SJCRH30 (cell line): ENCODE data around the gene RIMOC1. TPM values are rescaled to one million over a fixed set of nuclear protein-coding genes. Genes with fewer than 3 reads are reported as not detected.

Experiments
- DNase-seq, 2 experiments: peaks; one replicate each; pipeline ENCODE4 v3.0.0-alpha.2; 2015 to 2020
- H3K27ac ChIP-seq: fragments of 250-450 bp; sonication (Bioruptor Pico); 2 replicates; pipeline ENCODE4 v1.5.1; 2020; ENCODE audit warnings: mild to moderate bottlenecking, moderate library complexity
- H3K27me3 ChIP-seq: fragments of 250-450 bp; sonication (Bioruptor Pico); 2 replicates; pipeline ENCODE4 v1.5.1; 2020; ENCODE audit warnings: mild to moderate bottlenecking, moderate library complexity
- H3K36me3 ChIP-seq: fragments of 250-450 bp; sonication (Bioruptor Pico); 2 replicates; pipeline ENCODE4 v1.5.1; 2020; ENCODE audit warnings: mild to moderate bottlenecking, moderate library complexity
- H3K4me1 ChIP-seq: fragments of 250-450 bp; sonication (Bioruptor Pico); 2 replicates; pipeline ENCODE4 v1.5.1; 2020; ENCODE audit warnings: mild to moderate bottlenecking, moderate library complexity
- H3K4me3 ChIP-seq: fragments of 250-450 bp; sonication (Bioruptor Pico); 2 replicates; pipeline ENCODE4 v1.5.1; 2020; ENCODE audit warnings: mild to moderate bottlenecking, moderate library complexity
- H3K9me3 ChIP-seq: fragments of 250-450 bp; sonication (Bioruptor Pico); replicated peaks from 2 replicates; pipeline ENCODE4 v1.5.1; 2020; ENCODE audit warnings: mild to moderate bottlenecking, moderate library complexity
- total RNA-seq: library from RNA; depleted of rRNA; stranded (reverse); fragments of >200 nt; shearing (Covaris generic); gene quantifications from 2 replicates; pipeline ENCODE4 v1.2.3, GENCODE V29; 2014

RIMOC1 gene
- total RNA-seq, 1 experiment from 2014 or later = 44.7 TPM

- Histone ChIP-seq H3K27ac (no peak overlapping the region), H3K27me3 (no peaks in the 10 kb centered on the region), H3K4me1 (no peaks in the 10 kb centered on the region; the same call in 1 of the 2 replicates), H3K9me3 (no peaks in the 10 kb centered on the region), H3K36me3 (no peaks in the 10 kb centered on the region), H3K4me3 (no peak overlapping the region)
- DNase-seq = no peak
Measured at GRCh38 chr5:41877408-41877807, 26.7 kb upstream of the RIMOC1 start.

DNA sequence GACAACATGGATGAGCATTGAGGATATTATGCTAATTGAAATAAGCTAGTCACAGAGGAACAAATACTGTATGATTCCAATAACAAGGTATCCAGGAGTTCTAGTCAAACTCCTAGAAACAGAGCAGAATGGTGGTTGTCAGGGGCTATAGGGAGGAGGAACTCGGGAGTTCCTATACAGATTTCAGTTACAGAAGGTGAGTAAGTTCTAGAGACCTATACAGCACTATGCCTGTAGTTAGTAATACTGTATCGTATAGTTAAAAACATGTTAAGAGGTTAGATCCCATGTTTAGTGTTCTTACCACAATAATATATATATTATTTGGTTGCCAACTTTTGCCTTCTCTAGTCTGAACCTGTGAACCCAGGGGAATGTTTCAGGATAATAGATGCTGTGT lies 26.0 kb upstream of the RIMOC1 start:
- DNase-seq = no peak
- no peak overlapping the region for H3K27ac ChIP-seq
- H3K4me1 ChIP-seq = peaks cover 7% of the 10 kb centered on the region
- no peaks in the 10 kb centered on the region for H3K9me3 ChIP-seq
- H3K4me3 ChIP-seq = no peak overlapping the region
- no peaks in the 10 kb centered on the region for H3K36me3 ChIP-seq
- H3K27me3 ChIP-seq = no peaks in the 10 kb centered on the region

GRCh38 chr5:41878643-41879478 lies 25.3 kb upstream of the RIMOC1 start:
- no peaks in the 10 kb centered on the region for H3K27me3 ChIP-seq
- no peak overlapping the region for H3K27ac ChIP-seq
- H3K36me3 ChIP-seq = no peaks in the 10 kb centered on the region
- H3K9me3 ChIP-seq = no peaks in the 10 kb centered on the region
- no peak for DNase-seq
- H3K4me1 ChIP-seq = peaks cover 9% of the 10 kb centered on the region
- no peak overlapping the region for H3K4me3 ChIP-seq

DNA sequence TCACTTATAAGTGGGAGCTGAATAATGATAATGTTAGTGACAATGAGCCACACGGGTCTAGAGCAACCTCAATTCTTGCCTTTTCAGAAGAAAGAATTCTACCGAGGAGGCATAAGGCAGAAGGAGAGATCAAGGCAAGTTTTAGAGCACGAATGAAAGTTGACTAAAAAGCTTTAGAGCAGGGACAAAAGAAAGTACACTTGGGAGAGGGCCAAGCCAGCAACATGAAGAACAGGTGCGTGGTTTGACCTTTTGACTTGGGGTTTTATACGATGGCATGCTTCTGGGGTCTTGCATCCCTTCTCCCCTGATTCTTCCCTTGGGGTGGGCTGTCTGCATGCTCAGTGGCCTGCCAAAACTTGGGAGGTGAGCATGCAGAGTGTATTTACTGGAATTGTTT lies 21.4 kb upstream of the RIMOC1 start:
- DNase-seq = peak; percentile 45 to 68
- Histone ChIP-seq H3K4me1 (peaks cover 9% of the 10 kb centered on the region), H3K27me3 (no peaks in the 10 kb centered on the region), H3K27ac (no peak overlapping the region), H3K4me3 (no peak overlapping the region), H3K9me3 (no peaks in the 10 kb centered on the region; the same call in 1 of the 2 replicates), H3K36me3 (0 out of 2 replicates have a peak, but pooled peaks cover 2% of the 10 kb centered on the region)

DNA sequence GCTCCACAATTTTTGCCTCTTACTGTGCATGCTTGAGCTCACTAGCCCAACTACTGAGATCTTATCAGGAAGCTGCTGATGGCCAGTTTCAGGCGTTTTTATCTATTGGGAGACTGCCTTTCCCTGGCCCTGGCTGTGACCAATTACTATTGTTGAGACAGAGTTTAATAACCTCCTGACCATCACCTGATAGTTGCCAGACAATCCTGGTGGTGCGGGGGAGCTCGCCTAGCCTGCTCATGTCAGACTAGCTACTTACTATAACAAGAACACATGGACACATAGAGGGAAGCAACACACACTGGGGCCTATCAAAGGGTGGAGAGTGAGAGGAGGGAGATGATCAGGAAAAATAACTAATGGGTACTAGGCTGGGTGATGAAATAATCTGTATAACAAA lies 20.9 kb upstream of the RIMOC1 start:
- Histone ChIP-seq H3K36me3 (0 out of 2 replicates have a peak, but pooled peaks cover 2% of the 10 kb centered on the region), H3K9me3 (no peaks in the 10 kb centered on the region; the same call in 1 of the 2 replicates), H3K27ac (no peak overlapping the region), H3K4me1 (peaks cover 9% of the 10 kb centered on the region), H3K4me3 (no peak overlapping the region), H3K27me3 (no peaks in the 10 kb centered on the region)
- DNase-seq = peak; percentile 9 to 42

GRCh38 chr5:41883936-41884335 lies 20.2 kb upstream of the RIMOC1 start:
- no peak for DNase-seq
- H3K4me3 ChIP-seq = no peak overlapping the region

GRCh38 chr5:41885286-41885685 lies 18.9 kb upstream of the RIMOC1 start:
- H3K4me3 ChIP-seq = no peak overlapping the region
- no peaks in the 10 kb centered on the region; the same call in 1 of the 2 replicates for H3K9me3 ChIP-seq
- H3K36me3 ChIP-seq = 0 out of 2 replicates have a peak, but pooled peaks cover 2% of the 10 kb centered on the region
- H3K27ac ChIP-seq = no peak overlapping the region
- peaks cover 9% of the 10 kb centered on the region for H3K4me1 ChIP-seq
- DNase-seq = no peak
- no peaks in the 10 kb centered on the region for H3K27me3 ChIP-seq

More at GRCh38 chr5:41883936-41884335, 20.2 kb upstream of the RIMOC1 start:
- Histone ChIP-seq H3K9me3 (no peaks in the 10 kb centered on the region; the same call in 1 of the 2 replicates), H3K27ac (no peak overlapping the region), H3K36me3 (0 out of 2 replicates have a peak, but pooled peaks cover 2% of the 10 kb centered on the region), H3K27me3 (no peaks in the 10 kb centered on the region), H3K4me1 (peaks cover 9% of the 10 kb centered on the region)

GRCh38 chr5:41891066-41891707 lies 13.0 kb upstream of the RIMOC1 start:
- Histone ChIP-seq H3K4me3 (no peak overlapping the region), H3K4me1 (no peaks in the 10 kb centered on the region), H3K36me3 (0 out of 2 replicates have a peak, but pooled peaks cover under 1% of the 10 kb centered on the region), H3K27me3 (no peaks in the 10 kb centered on the region), H3K9me3 (no peaks in the 10 kb centered on the region; the same call in 1 of the 2 replicates), H3K27ac (no peak overlapping the region)
- DNase-seq = no peak

DNA sequence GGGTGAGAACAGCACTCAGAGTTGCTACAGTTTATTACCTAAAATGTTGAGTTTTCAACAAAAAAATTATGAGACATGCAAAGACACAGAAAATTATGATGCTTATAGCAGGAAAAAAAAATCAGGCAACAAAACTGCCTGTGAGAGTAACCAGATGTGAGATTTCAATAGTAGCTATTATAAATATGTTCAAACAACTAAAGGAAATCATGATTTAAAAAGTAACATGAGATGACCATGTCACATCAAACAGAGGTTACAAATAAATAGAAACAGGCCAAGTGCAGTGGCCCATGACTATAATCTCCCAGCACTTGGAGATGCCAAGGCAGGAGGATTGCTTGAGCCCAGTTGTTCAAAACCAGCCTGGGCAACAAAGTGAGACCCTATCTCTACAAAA lies 12.1 kb upstream of the RIMOC1 start:
- H3K36me3 ChIP-seq = no peaks in the 10 kb centered on the region
- no peak overlapping the region for H3K27ac ChIP-seq
- H3K27me3 ChIP-seq = no peaks in the 10 kb centered on the region
- DNase-seq = no peak
- no peaks in the 10 kb centered on the region for H3K4me1 ChIP-seq
- no peaks in the 10 kb centered on the region for H3K9me3 ChIP-seq
- no peak overlapping the region for H3K4me3 ChIP-seq

DNA sequence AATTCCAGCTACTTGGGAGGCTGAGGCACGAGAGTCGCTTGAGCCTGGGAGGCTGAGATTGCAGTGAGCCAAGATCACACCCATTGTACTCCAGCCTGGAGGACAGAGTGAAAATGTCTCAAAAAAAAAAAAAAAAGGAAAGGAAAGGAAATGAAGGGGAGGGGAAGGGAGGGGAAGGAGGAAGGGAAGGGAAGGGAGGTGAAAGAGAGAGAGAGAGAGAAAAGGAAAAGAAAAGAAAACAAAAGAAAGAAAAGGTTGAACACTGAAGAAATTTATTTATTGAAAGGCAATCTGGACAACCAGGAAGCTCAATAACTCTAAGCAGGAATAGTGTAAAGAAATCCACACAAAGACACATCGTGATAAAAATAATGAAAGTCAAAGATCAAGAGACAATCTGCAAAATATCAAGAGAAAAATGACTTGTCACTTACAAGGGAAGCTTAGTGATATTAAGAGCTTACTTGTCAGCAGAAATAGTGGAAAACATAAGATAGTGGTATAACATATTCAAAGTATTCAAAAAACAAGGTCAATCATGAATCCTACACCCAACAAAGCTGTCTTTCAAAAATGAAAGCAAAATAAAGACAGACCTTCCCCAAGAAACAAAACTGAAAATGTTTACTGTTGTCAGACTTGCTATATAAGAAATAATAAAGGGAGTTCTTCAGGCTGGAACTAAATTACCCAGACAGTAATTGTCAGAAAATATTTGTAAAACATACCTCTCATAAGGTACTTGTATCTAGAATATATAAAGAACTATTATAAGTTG lies 10.9 kb upstream of the RIMOC1 start:
- DNase-seq = no peak
- no peak overlapping the region for H3K27ac ChIP-seq
- no peaks in the 10 kb centered on the region for H3K36me3 ChIP-seq
- no peaks in the 10 kb centered on the region for H3K4me1 ChIP-seq
- no peak overlapping the region for H3K4me3 ChIP-seq
- H3K27me3 ChIP-seq = no peaks in the 10 kb centered on the region
- no peaks in the 10 kb centered on the region for H3K9me3 ChIP-seq

- no peak for DNase-seq
- H3K27ac ChIP-seq = no peak overlapping the region
- H3K36me3 ChIP-seq = no peaks in the 10 kb centered on the region
- no peaks in the 10 kb centered on the region for H3K27me3 ChIP-seq
- H3K4me3 ChIP-seq = no peak overlapping the region
- no peaks in the 10 kb centered on the region for H3K9me3 ChIP-seq
- H3K4me1 ChIP-seq = no peaks in the 10 kb centered on the region
Measured at GRCh38 chr5:41896230-41896629, 7.9 kb upstream of the RIMOC1 start.

DNA sequence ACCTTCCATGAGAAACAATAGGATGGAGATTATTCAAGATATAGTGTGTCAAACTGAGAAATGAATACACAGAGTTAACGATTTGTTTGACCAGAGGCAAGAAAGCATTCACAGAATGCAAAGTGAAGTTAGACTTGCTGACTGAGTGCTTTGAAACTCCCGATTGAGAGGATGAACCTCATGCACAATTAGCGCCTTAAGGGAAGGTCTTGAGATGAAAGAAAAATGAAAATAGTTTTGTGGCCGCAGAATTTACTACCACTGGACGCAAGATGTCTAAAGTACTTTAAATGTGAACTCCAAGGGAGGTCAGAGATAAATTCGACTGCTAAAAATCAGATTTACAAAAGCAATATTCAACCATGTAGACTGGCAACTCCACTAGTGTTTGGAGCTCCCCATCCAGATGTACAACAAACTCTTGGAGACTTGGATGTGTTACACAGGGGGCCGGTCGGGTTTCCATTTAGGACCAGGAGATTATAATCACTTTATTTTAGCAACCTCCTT lies 707 bp upstream of the RIMOC1 start:
- Histone ChIP-seq H3K9me3 (no peaks in the 10 kb centered on the region), H3K4me3 (peak overlapping the region; percentile 75), H3K4me1 (peaks cover 4% of the 10 kb centered on the region; the same call in 1 of the 2 replicates), H3K36me3 (peaks cover 3% of the 10 kb centered on the region), H3K27ac (peak overlapping the region; percentile 29), H3K27me3 (no peaks in the 10 kb centered on the region)
- no peak for DNase-seq

DNA sequence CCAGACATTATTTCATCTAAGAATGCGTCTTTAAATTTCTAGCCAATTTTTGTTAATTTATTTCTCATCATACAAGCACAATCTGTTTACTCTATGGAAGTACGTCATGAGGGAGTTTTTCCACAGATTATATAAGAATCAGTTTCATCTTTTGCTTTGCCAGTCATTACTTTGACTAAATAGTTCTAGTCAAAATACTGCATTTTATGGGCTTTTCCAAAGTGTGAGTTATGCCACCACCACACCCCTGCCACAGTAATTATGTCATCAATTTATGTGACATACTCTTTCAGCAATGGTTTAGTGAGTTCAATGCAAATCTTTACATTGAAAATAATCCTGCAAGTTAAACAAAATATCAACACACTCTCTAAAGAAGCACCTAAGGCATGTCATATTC lies 2.0 kb downstream of the RIMOC1 start:
- Histone ChIP-seq H3K36me3 (peaks cover 28% of the 10 kb centered on the region), H3K27ac (no peak overlapping the region), H3K4me3 (no peak overlapping the region), H3K9me3 (no peaks in the 10 kb centered on the region), H3K4me1 (peaks cover 4% of the 10 kb centered on the region; the same call in 1 of the 2 replicates), H3K27me3 (no peaks in the 10 kb centered on the region)
- no peak for DNase-seq

- Histone ChIP-seq H3K4me3 (no peak overlapping the region), H3K36me3 (peaks cover 47% of the 10 kb centered on the region), H3K27ac (no peak overlapping the region)
Measured at GRCh38 chr5:41908374-41909079, 4.4 kb downstream of the RIMOC1 start.

More at GRCh38 chr5:41908374-41909079, 4.4 kb downstream of the RIMOC1 start:
- Histone ChIP-seq H3K9me3 (no peaks in the 10 kb centered on the region), H3K27me3 (no peaks in the 10 kb centered on the region), H3K4me1 (no peaks in the 10 kb centered on the region)
- DNase-seq = no peak
